Mucosa of stomach (tissue), 1 donor: Measurements from ENCODE around the gene BLM.

Experiments
- H3K27me3 ChIP-seq: one replicate; pipeline ENCODE4 v1.7.0; 2013; ENCODE audit warnings: mild to moderate bottlenecking, low read length; ENCODE audit not compliant: control insufficient read depth, insufficient read depth
- H3K36me3 ChIP-seq: one replicate; pipeline ENCODE4 v1.7.0; 2013; ENCODE audit warnings: low read length; ENCODE audit not compliant: control insufficient read depth, insufficient read depth
- H3K4me1 ChIP-seq: one replicate; pipeline ENCODE4 v1.7.0; 2013; ENCODE audit warnings: mild to moderate bottlenecking, low read length; ENCODE audit not compliant: control insufficient read depth, insufficient read depth
- H3K4me3 ChIP-seq: one replicate; pipeline ENCODE4 v1.7.0; 2013; ENCODE audit warnings: low read length
- H3K9ac ChIP-seq: one replicate; pipeline ENCODE4 v1.7.0; 2013; ENCODE audit warnings: mild to moderate bottlenecking, low read length, moderate library complexity
- H3K9me3 ChIP-seq: one replicate; pipeline ENCODE4 v1.7.0; 2013; ENCODE audit warnings: mild to moderate bottlenecking, low read length, moderate library complexity; ENCODE audit not compliant: control insufficient read depth
- donor health status: Pancreatic carcinoma.

The BLM gene

GRCh38 chr15:90808517-90809235 is 91.5 kb downstream of the BLM start:
- H3K9ac ChIP-seq = no peak overlapping the region
- H3K4me3 ChIP-seq = no peak overlapping the region
- H3K27me3 ChIP-seq = no peaks in the 10 kb centered on the region
- no peaks in the 10 kb centered on the region for H3K9me3 ChIP-seq
- H3K4me1 ChIP-seq = peaks cover 1% of the 10 kb centered on the region
- H3K36me3 ChIP-seq = no peaks in the 10 kb centered on the region

DNA sequence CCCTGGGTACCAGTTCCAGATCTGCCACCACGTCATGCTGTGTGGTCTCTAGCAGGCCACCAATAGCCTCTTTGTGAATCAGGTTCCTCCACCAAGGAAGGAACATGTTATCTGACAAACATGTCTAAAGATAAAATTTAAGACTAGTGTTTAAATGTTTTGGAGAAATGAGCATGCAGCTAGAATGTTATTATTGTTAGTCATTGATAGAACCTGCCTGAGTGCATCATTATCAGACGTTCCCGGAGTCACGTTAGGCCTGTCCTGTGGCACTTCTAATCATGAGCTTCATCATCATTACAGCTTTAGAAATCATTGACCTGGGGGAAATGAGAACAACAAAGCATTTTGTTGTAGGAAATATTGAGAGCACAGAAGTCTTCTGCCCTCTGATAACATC is 92.4 kb downstream of the BLM start:
- Histone ChIP-seq H3K4me3 (no peak overlapping the region), H3K27me3 (no peaks in the 10 kb centered on the region), H3K4me1 (peaks cover 10% of the 10 kb centered on the region), H3K36me3 (no peaks in the 10 kb centered on the region), H3K9me3 (no peaks in the 10 kb centered on the region), H3K9ac (no peak overlapping the region)

- Histone ChIP-seq H3K4me3 (no peak overlapping the region), H3K9me3 (no peaks in the 10 kb centered on the region), H3K9ac (no peak overlapping the region), H3K4me1 (peaks cover 15% of the 10 kb centered on the region), H3K27me3 (no peaks in the 10 kb centered on the region), H3K36me3 (no peaks in the 10 kb centered on the region)
Observed at GRCh38 chr15:90810354-90810753, 93.2 kb downstream of the BLM start.

DNA sequence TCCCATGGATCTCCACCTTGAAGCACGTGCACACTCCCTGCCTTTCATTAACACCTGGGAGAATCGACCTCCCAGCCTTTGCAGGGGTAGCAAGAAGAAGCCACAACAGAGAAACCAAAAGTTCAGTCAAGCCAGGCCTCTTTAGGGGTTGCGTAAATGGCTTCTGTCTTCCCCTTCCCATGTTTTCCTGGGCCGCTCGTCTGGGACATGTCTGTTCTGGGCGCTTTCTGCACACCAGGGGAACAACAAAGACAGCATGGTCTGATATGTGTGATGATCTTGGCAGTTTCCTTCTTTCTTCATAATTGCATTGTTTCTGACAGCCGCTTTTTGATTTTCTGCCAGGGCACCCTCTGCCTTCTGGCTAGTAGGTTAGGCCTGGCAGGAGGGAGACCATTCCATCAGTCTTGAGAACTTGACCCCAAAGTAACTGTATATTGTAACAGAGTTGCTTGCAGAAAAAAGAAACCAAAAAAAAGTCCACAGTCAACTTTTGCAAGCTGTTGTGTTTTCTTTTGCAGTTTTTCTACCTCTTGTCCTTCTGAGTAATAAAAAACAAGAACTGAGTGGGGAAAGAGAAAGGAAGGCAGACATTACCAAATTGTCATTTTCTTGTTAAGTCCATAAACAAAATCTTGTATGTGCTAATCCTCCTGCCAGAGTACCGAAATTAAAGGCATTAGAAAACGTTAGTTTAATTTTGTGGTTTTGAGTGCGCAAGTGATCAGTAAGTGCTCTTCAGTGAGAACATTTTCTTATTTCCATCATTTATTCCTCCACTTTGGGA is 95.2 kb downstream of the BLM start:
- no peaks in the 10 kb centered on the region for H3K36me3 ChIP-seq
- H3K4me3 ChIP-seq = no peak overlapping the region
- H3K9ac ChIP-seq = no peak overlapping the region
- H3K9me3 ChIP-seq = no peaks in the 10 kb centered on the region
- peaks cover 22% of the 10 kb centered on the region for H3K4me1 ChIP-seq
- H3K27me3 ChIP-seq = no peaks in the 10 kb centered on the region

- H3K27me3 ChIP-seq = no peaks in the 10 kb centered on the region
- no peaks in the 10 kb centered on the region for H3K36me3 ChIP-seq
- no peak overlapping the region for H3K4me3 ChIP-seq
- H3K9me3 ChIP-seq = no peaks in the 10 kb centered on the region
- H3K4me1 ChIP-seq = peaks cover 23% of the 10 kb centered on the region
- H3K9ac ChIP-seq = no peak overlapping the region
Observed at GRCh38 chr15:90812958-90813265, 95.8 kb downstream of the BLM start.

GRCh38 chr15:90813796-90814190 is 96.6 kb downstream of the BLM start:
- peak overlapping the region; percentile 42 for H3K9ac ChIP-seq
- H3K9me3 ChIP-seq = no peaks in the 10 kb centered on the region
- no peaks in the 10 kb centered on the region for H3K36me3 ChIP-seq
- no peak overlapping the region for H3K4me3 ChIP-seq
- H3K4me1 ChIP-seq = peaks cover 23% of the 10 kb centered on the region
- H3K27me3 ChIP-seq = no peaks in the 10 kb centered on the region

DNA sequence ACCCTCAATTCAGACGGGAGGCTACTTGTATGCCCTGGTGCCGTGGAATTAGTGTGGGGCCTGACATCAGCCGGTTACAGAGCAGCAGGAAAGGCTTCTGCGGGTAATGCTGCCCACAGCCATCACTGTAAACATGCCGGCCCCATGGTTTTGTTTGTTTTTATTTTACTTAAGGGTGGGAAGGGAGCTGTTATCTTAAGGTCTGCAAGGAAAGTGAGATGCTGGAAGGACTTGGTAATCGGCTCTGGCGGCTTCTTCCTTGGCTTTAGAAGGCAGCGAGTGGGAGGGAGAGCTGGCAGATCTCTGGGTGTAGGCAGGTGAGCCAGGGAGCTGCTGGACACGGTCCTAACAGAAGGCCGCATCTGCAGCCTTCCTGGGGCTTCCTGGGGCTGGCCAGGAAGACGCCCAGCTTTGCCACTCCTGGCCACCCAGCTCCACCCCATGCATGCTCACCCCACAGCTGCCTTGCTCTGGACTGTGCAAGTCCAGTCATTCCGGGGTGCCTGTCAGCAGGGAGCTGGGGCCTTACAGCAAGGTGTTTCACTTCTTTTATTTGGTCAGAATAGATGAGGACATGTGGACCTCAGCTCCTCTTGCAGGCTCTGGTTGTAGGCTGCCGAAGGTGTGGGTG is 97.2 kb downstream of the BLM start:
- Histone ChIP-seq H3K9ac (peak overlapping the region; percentile 42), H3K4me1 (peaks cover 23% of the 10 kb centered on the region), H3K36me3 (no peaks in the 10 kb centered on the region), H3K9me3 (no peaks in the 10 kb centered on the region), H3K27me3 (no peaks in the 10 kb centered on the region), H3K4me3 (no peak overlapping the region)

DNA sequence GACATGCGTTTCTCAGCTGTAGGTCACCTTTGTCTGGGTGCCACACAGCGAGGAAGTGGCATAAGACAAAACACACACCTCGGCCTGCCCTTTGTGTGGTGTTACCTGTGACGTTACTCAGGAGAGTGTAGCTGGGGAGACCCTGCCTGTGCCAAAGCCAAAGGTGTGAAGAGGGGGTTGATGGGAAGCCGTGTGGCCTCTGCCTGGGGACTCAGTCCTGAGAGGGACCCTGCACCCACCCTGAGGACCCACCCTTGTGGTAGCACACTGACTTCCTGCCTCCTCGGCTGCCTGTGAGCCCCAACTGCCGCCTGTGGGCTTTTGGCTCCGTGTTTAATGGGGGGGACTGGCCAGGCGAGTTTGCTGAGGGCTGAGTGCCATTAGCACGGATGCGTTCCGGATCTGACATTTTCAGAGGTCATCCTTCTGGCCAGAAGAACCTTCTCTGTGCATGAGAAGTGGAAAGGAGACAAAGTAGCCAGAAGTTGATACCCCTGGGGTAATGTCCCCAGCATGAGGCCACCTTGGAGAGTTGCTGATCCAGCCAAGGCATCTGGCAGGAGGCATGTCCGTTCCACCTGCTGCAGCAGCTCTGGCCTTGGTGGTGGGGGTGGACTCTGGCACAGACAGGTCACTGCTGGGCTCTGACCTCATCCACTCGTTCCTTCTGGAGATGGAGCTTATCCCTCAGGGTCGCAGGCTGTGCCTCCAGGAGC is 99.4 kb downstream of the BLM start:
- Histone ChIP-seq H3K36me3 (no peaks in the 10 kb centered on the region), H3K9me3 (no peaks in the 10 kb centered on the region), H3K4me1 (peaks cover 23% of the 10 kb centered on the region), H3K27me3 (no peaks in the 10 kb centered on the region), H3K9ac (no peak overlapping the region), H3K4me3 (no peak overlapping the region)

GRCh38 chr15:90817117-90818057 is 100.2 kb downstream of the BLM start:
- Histone ChIP-seq H3K27me3 (no peaks in the 10 kb centered on the region), H3K9me3 (no peaks in the 10 kb centered on the region), H3K36me3 (no peaks in the 10 kb centered on the region), H3K4me1 (peaks cover 23% of the 10 kb centered on the region), H3K9ac (no peak overlapping the region), H3K4me3 (no peak overlapping the region)

DNA sequence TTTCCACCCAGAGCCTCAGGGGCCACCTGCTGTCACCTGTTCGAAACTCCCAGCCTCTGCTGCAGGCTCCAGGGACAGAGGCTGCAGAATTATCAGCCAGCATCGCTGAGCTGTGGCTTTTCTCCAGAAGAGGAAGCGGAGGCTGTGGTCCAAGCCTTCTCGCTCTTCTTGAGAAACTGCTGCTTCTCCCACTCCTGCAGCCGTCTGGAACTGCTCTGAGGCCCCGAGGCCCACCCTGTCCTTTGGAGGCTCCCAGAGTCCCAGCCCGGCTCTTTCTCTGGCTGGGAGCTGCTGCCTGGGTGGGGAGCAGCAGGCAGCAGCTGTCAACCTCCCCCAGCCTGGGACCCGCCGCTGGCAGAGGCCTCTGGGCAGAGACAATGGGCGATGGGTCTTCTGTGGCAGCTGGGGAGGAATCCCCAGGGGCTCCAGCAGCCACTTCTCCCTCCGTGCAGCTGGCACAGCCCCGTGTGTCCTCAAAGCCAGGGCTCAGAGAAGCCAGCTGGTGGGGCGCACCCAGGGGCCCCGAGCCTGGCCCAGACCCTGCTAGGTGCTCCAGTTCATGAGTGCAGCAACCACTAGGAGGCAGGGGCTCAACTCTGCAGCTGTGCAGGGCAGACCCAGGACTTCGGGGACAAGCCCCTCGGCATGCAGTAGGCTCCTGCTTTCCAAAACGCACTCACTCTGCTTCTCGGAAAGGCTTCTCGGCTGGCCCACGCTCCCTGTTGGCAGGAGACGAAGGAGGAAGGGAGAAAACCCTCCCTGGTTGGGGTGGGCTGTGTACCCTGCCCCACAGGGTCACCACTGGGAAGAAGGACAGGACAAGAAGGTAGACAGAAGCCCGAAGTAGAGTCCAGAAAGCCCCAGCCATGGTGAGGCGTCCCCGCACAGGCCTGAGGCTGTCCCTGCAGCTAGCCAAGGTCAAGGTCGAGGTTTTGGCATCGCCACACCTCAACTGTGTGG is 101.4 kb downstream of the BLM start:
- Histone ChIP-seq H3K27me3 (no peaks in the 10 kb centered on the region), H3K36me3 (no peaks in the 10 kb centered on the region), H3K9ac (no peak overlapping the region)

More for the DNA sequence above, 101.4 kb downstream of the BLM start:
- H3K4me1 ChIP-seq = peaks cover 31% of the 10 kb centered on the region
- H3K4me3 ChIP-seq = no peak overlapping the region
- H3K9me3 ChIP-seq = no peaks in the 10 kb centered on the region
